ENCODE results near the gene TP63. TPM values are rescaled to one million over a fixed set of nuclear protein-coding genes. Genes with fewer than 3 reads are reported as not detected.

Gene TP63
- total and polyA plus RNA-seq, 2 experiments from 2014 or later, result not detected

GRCh38 chr3:189853906-189854305, 222.7 kb downstream of the TP63 start:
- Histone ChIP-seq H3K4me2 (no peak overlapping the region), H3F3A (replicated peaks; ENCODE audit: low read depth) (no peaks in the 10 kb centered on the region), H3K79me2 (replicated peaks; ENCODE audit: insufficient read depth) (no peaks in the 10 kb centered on the region), H3K27ac (ENCODE audit: low read depth) (no peak overlapping the region), H2AFZ (no peak overlapping the region), H3K9me2 (ENCODE audit: insufficient read depth) (no peaks in the 10 kb centered on the region), H3K36me3 (ENCODE audit: insufficient read depth) (no peaks in the 10 kb centered on the region), H4K20me1 (replicated peaks; ENCODE audit: insufficient read depth) (no peaks in the 10 kb centered on the region), H3K4me3 (no peak overlapping the region), H3K4me1 (ENCODE audit: insufficient read depth) (peaks cover 4% of the 10 kb centered on the region; the same call in 1 of the 2 replicates), H3K27me3 (ENCODE audit: insufficient read depth) (no peaks in the 10 kb centered on the region)
- Mint-ChIP-seq H3K9me3 (no peaks in the 10 kb centered on the region), H3K4me1 (peaks cover 11% of the 10 kb centered on the region), H3K27ac (no peak overlapping the region), H3K4me3 (no peak overlapping the region), H3K36me3 (ENCODE audit: low read depth) (no peaks in the 10 kb centered on the region), H3K27me3 (ENCODE audit: insufficient read depth, low read depth, poor library complexity) (peaks cover 4% of the 10 kb centered on the region)
- ATAC-seq (no peak), DNase-seq (ENCODE audit: low spot score) (no peak)
- TF ChIP-seq ZNF114 (CRISPR knock-in tag; IDR thresholded peaks at IDR 0.05) (no peak), NANOG (IDR thresholded peaks at IDR 0.05; ENCODE audit: borderline replicate concordance) (no peak), EZH2phosphoT487 (IDR thresholded peaks at IDR 0.05; ENCODE audit: unreplicated experiment) (no peak), CTCF (conservative IDR thresholded peaks at IDR 0.05; ENCODE audit: low read depth in 2 of 2) (no peak), JUNB (IDR thresholded peaks at IDR 0.05; ENCODE audit: unreplicated experiment) (no peak), CREB1 (CRISPR knock-in tag; IDR thresholded peaks at IDR 0.05; ENCODE audit: low read depth) (no peak), EZH2 (IDR thresholded peaks at IDR 0.05; ENCODE audit: low read depth, unreplicated experiment) (no peak), ZNF331 (CRISPR knock-in tag; IDR thresholded peaks at IDR 0.05; ENCODE audit: low read depth) (no peak), REST (IDR thresholded peaks at IDR 0.05; ENCODE audit: unreplicated experiment) (no peak), POLR2AphosphoS5 (IDR thresholded peaks at IDR 0.05; ENCODE audit: low read depth) (no peak), STAT1 (IDR thresholded peaks at IDR 0.05; ENCODE audit: unreplicated experiment) (no peak)
- TF ChIP-seq, protein P1, sequence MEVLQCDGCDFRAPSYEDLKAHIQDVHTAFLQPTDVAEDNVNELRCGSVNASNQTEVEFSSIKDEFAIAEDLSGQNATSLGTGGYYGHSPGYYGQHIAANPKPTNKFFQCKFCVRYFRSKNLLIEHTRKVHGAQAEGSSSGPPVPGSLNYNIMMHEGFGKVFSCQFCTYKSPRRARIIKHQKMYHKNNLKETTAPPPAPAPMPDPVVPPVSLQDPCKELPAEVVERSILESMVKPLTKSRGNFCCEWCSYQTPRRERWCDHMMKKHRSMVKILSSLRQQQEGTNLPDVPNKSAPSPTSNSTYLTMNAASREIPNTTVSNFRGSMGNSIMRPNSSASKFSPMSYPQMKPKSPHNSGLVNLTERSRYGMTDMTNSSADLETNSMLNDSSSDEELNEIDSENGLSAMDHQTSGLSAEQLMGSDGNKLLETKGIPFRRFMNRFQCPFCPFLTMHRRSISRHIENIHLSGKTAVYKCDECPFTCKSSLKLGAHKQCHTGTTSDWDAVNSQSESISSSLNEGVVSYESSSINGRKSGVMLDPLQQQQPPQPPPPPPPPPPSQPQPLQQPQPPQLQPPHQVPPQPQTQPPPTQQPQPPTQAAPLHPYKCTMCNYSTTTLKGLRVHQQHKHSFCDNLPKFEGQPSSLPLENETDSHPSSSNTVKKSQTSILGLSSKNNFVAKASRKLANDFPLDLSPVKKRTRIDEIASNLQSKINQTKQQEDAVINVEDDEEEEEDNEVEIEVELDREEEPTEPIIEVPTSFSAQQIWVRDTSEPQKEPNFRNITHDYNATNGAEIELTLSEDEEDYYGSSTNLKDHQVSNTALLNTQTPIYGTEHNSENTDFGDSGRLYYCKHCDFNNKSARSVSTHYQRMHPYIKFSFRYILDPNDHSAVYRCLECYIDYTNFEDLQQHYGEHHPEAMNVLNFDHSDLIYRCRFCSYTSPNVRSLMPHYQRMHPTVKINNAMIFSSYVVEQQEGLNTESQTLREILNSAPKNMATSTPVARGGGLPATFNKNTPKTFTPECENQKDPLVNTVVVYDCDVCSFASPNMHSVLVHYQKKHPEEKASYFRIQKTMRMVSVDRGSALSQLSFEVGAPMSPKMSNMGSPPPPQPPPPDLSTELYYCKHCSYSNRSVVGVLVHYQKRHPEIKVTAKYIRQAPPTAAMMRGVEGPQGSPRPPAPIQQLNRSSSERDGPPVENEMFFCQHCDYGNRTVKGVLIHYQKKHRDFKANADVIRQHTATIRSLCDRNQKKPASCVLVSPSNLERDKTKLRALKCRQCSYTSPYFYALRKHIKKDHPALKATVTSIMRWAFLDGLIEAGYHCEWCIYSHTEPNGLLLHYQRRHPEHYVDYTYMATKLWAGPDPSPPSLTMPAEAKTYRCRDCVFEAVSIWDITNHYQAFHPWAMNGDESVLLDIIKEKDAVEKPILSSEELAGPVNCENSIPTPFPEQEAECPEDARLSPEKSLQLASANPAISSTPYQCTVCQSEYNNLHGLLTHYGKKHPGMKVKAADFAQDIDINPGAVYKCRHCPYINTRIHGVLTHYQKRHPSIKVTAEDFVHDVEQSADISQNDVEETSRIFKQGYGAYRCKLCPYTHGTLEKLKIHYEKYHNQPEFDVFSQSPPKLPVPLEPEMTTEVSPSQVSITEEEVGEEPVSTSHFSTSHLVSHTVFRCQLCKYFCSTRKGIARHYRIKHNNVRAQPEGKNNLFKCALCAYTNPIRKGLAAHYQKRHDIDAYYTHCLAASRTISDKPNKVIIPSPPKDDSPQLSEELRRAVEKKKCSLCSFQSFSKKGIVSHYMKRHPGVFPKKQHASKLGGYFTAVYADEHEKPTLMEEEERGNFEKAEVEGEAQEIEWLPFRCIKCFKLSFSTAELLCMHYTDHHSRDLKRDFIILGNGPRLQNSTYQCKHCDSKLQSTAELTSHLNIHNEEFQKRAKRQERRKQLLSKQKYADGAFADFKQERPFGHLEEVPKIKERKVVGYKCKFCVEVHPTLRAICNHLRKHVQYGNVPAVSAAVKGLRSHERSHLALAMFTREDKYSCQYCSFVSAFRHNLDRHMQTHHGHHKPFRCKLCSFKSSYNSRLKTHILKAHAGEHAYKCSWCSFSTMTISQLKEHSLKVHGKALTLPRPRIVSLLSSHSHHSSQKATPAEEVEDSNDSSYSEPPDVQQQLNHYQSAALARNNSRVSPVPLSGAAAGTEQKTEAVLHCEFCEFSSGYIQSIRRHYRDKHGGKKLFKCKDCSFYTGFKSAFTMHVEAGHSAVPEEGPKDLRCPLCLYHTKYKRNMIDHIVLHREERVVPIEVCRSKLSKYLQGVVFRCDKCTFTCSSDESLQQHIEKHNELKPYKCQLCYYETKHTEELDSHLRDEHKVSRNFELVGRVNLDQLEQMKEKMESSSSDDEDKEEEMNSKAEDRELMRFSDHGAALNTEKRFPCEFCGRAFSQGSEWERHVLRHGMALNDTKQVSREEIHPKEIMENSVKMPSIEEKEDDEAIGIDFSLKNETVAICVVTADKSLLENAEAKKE (CRISPR knock-in tag; IDR thresholded peaks at IDR 0.05), result no peak
- TF ChIP-seq, protein P2, sequence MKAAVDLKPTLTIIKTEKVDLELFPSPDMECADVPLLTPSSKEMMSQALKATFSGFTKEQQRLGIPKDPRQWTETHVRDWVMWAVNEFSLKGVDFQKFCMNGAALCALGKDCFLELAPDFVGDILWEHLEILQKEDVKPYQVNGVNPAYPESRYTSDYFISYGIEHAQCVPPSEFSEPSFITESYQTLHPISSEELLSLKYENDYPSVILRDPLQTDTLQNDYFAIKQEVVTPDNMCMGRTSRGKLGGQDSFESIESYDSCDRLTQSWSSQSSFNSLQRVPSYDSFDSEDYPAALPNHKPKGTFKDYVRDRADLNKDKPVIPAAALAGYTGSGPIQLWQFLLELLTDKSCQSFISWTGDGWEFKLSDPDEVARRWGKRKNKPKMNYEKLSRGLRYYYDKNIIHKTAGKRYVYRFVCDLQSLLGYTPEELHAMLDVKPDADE (IDR thresholded peaks at IDR 0.05), result no peak

Data from GM23338 (cell line).